ENCODE results near the gene ZDHHC14.

The ZDHHC14 gene

GRCh38 chr6:157609556-157609955, 228.6 kb downstream of the ZDHHC14 start:
- TF ChIP-seq GATA1 (IDR thresholded peaks at IDR 0.05; ENCODE audit: low read depth, low read length): no peak
- TF ChIP-seq POLR2A (IDR thresholded peaks at IDR 0.05; ENCODE audit: low read length): no peak
- no peak for DNase-seq

GRCh38 chr6:157610451-157610999, 229.5 kb downstream of the ZDHHC14 start:
- no peak for DNase-seq
- TF ChIP-seq GATA1 (IDR thresholded peaks at IDR 0.05; ENCODE audit: low read depth, low read length): no peak
- TF ChIP-seq POLR2A (IDR thresholded peaks at IDR 0.05; ENCODE audit: low read length): no peak

DNA sequence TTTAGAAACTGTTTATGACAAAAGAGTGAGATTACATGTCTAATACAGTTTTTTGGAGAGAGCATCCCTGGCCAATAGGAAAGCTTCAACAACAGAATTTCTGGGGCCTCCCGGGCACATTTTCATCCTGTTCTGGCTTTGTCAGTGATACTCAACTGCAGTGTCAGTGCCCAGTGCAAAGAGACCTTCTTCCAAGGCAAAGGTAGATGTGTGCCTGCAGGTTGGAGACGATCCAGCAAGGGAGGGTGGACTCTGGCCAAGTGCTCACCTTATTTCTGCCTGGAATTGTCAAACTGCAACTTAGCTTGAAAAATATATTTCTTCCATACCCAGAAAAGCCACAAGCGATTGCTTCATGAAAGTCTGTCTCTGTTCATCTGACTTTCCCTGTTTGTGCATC, 230.4 kb downstream of the ZDHHC14 start:
- DNase-seq: no peak
- TF ChIP-seq POLR2A (IDR thresholded peaks at IDR 0.05; ENCODE audit: low read length) (no peak), GATA1 (IDR thresholded peaks at IDR 0.05; ENCODE audit: low read depth, low read length) (no peak)

- TF ChIP-seq POLR2A (IDR thresholded peaks at IDR 0.05; ENCODE audit: low read length) (no peak), GATA1 (IDR thresholded peaks at IDR 0.05; ENCODE audit: low read depth, low read length) (no peak)
- DNase-seq: peak; percentile 76 to 87
Observed at GRCh38 chr6:157613011-157613522, 232.1 kb downstream of the ZDHHC14 start.

GRCh38 chr6:157614026-157614568, 233.1 kb downstream of the ZDHHC14 start:
- peak in 1 of 2 experiments; percentile 39 for DNase-seq
- TF ChIP-seq GATA1 (IDR thresholded peaks at IDR 0.05; ENCODE audit: low read depth, low read length) (no peak), POLR2A (IDR thresholded peaks at IDR 0.05; ENCODE audit: low read length) (no peak)

DNA sequence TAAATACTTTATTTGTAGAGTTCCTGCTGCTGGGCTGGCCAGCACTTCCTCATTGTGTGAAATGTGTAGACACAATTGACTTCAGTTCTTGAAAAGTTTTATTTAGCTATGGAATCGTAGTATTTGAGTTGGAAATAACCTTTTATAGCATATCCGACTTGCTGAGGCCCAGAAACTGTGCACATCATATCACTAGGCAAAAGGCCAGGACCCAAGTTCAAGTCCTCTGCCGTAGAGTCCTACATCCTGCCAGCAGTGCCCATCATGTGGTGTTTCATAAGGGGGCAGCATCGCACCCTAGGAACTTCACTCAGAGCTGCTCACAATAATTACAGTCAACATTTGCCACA, 234.4 kb downstream of the ZDHHC14 start:
- DNase-seq: no peak
- no peak for TF ChIP-seq POLR2A (IDR thresholded peaks at IDR 0.05; ENCODE audit: low read length)
- no peak for TF ChIP-seq GATA1 (IDR thresholded peaks at IDR 0.05; ENCODE audit: low read depth, low read length)

DNA sequence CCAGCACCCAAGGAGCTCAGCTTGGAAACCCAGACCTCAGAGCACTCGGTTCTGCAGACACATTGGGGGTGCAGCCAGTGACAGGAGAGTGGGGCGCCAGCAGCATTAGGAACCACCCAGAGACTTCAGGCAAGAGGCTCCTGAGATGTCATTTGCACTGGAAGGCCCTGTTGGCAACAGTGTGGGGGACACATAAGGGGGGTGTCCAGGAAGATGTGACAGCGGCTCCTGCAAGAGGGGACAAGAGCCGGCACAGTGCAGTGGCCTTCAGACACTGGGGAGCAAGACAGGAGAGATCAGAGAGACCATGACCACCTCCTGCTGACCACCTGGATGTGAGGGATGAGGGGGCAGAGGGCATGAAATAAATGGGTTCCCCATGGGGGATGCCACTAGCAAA, 235.0 kb downstream of the ZDHHC14 start:
- TF ChIP-seq GATA1 (IDR thresholded peaks at IDR 0.05; ENCODE audit: low read depth, low read length) (no peak), POLR2A (IDR thresholded peaks at IDR 0.05; ENCODE audit: low read length) (no peak)
- no peak for DNase-seq

GRCh38 chr6:157620944-157621343, 240.0 kb downstream of the ZDHHC14 start:
- DNase-seq: no peak

DNA sequence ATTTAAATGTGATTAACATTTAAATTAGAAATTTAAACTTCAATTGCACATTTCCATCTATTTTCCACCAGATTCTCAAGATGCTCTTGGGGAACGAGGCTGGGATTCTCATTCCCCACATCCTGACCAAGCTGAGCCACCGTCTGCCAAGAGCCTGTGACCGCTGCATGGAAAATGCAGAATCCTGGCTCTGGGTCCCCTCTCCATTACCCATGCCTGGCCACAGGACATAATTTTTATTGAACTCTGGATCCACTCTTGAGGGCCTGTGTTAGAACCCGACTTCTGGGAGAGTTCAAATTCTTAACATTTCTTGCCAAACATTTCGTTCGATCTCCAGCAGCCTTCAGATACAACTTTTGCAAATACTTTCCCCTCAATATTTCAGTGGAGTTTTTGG, 240.4 kb downstream of the ZDHHC14 start:
- DNase-seq: no peak
- TF ChIP-seq GATA1 (IDR thresholded peaks at IDR 0.05; ENCODE audit: low read depth, low read length) (no peak), POLR2A (IDR thresholded peaks at IDR 0.05; ENCODE audit: low read length) (no peak)

More at GRCh38 chr6:157620944-157621343, 240.0 kb downstream of the ZDHHC14 start:
- TF ChIP-seq GATA1 (IDR thresholded peaks at IDR 0.05; ENCODE audit: low read depth, low read length): no peak
- TF ChIP-seq POLR2A (IDR thresholded peaks at IDR 0.05; ENCODE audit: low read length): no peak

DNA sequence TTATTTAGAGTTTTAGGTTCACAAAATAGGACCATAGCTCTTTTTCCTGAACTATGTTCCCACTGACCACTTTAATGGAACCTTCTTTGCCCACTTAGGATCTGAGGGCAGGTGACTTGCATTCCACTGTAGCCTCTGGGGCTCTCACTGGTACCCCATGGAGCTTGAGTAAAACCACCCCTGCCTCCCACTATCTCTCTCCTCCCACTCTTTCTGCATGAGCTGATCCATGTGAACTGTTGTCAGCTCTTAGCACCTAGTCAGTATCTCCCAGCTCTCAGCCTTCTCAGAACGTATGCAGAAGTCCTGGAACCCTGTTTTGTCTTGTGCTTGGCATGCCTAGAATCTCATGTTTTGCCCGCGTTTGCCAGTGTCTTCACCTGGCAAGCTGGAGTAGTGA, 241.4 kb downstream of the ZDHHC14 start:
- TF ChIP-seq POLR2A (IDR thresholded peaks at IDR 0.05; ENCODE audit: low read length) (no peak), GATA1 (IDR thresholded peaks at IDR 0.05; ENCODE audit: low read depth, low read length) (no peak)
- no peak for DNase-seq

GRCh38 chr6:157625111-157625510, 244.1 kb downstream of the ZDHHC14 start:
- DNase-seq: no peak
- TF ChIP-seq POLR2A (IDR thresholded peaks at IDR 0.05; ENCODE audit: low read length) (no peak), GATA1 (IDR thresholded peaks at IDR 0.05; ENCODE audit: low read depth, low read length) (no peak)

DNA sequence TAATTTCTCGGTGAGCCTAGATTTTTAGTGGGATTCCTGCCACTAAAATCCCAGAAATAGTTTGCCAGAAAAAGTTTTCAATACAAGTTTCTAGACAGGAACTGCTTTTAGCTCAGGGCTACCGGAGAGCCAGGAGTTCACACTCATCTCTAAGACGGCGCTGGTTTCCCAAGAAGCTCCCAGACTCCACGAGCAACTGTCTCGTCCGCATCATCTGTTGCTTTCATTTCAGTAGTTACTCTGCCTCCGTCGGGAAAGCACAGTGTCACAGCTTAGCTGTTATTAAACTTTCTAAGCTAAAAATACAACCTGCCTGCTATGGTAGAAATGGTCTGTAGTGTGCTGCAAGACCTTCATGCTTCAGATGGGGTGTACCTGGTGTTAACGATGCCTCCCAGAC, 244.8 kb downstream of the ZDHHC14 start:
- TF ChIP-seq POLR2A (IDR thresholded peaks at IDR 0.05; ENCODE audit: low read length): no peak
- TF ChIP-seq GATA1 (IDR thresholded peaks at IDR 0.05; ENCODE audit: low read depth, low read length): no peak
- no peak for DNase-seq

DNA sequence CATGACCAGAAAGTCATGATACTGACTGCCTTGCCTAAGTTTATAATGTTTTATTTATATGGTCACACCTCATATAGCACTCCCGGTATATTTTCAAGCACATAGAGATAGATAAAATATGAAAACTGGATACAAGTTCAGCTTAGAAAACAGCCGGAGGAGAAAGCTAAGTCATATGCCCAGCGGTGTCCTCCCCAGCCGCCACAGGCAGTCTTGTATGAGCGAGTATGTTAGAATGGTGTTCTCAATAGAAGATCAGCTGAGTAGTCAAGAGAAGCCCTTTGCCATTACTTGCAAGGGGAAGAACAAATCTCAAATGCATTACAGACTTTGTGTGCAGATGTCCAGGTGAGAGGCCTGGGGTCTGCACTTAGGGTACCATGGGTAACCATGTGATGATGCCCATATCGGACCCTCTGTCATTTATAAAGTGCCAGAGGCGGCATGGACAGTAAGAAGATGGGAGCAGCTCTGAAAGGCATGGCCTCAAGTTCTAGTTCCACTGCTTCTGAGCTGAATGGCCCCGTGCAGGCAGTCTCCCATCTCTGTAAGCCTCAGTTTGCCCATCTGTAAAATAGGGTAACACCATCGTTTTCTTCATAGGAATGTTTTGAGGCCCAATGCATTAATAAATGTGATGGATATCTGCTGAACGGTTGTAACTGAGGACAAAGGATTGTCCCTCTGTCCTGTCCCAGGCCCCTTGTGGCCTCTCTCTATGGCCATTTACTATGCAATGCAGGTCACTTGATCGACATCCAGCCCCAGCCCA, 246.4 kb downstream of the ZDHHC14 start:
- no peak for TF ChIP-seq POLR2A (IDR thresholded peaks at IDR 0.05; ENCODE audit: low read length)
- no peak for TF ChIP-seq GATA1 (IDR thresholded peaks at IDR 0.05; ENCODE audit: low read depth, low read length)
- no peak for DNase-seq

DNA sequence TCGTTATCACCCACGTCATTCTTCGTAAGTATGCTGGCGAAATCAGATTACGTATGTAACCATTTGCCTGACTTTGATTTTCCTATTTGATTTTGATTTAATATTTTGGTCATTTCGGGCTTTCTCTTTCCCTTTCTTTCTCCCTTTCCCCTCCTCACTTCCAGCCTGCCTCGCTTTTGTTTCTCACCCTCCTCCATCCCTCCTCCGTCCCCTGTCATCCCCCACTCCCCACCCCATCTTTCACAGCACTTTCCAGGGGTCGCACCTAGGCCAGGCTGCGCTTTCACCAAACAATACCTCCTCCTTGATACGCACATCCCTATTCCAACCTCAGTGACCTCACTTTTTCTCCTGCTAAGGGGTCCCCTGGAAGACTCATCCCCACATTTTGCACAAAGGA, 247.5 kb downstream of the ZDHHC14 start:
- DNase-seq: no peak
- TF ChIP-seq POLR2A (IDR thresholded peaks at IDR 0.05; ENCODE audit: low read length) (no peak), GATA1 (IDR thresholded peaks at IDR 0.05; ENCODE audit: low read depth, low read length) (no peak)

DNA sequence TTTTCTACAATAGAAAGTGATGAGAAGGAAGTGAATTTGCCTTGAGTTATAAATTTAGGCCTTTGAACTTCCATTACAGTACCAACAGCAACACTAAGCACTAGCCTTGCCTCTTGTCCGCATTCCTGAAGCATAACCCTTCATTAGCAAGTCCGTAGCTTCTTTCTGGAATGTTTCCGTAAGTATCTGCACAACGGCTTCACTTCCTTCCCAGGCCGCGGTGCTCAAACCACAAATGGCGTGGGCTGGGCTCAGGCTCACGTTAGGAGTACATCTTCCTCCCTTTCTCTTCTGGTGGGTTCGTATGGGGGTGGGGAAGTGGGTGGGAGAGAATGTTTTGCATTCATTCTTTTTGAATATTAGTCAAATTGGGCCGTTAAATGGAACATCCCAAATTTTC, 248.2 kb downstream of the ZDHHC14 start:
- TF ChIP-seq GATA1 (IDR thresholded peaks at IDR 0.05; ENCODE audit: low read depth, low read length) (no peak), POLR2A (IDR thresholded peaks at IDR 0.05; ENCODE audit: low read length) (no peak)
- no peak for DNase-seq
